Thyroid gland (tissue), 4 donors: Measurements from ENCODE around the gene SLC35B4. TPM values are rescaled to one million over a fixed set of nuclear protein-coding genes. Genes with fewer than 3 reads are reported as not detected.

Experiments used
- DNase-seq, 2 donors: peaks; one replicate each; pipeline ENCODE4 v3.0.0-alpha.2; 2019
- H3K27ac ChIP-seq, 3 donors: fragments of 200-600 bp; sonication (generic); 1 replicate in 2 of 3; 2 replicates in 1 of 3; pipeline ENCODE4 v1.5.1; 2016 to 2019; ENCODE audit warnings: mild to moderate bottlenecking in 1 of 3, moderate library complexity in 1 of 3
- H3K27me3 ChIP-seq: fragments of 200-600 bp; sonication (generic); one replicate; pipeline ENCODE4 v1.5.1; 2019
- H3K36me3 ChIP-seq, 2 donors: fragments of 200-600 bp; sonication (generic); one replicate each; pipeline ENCODE4 v1.5.1; 2016 to 2019
- H3K4me1 ChIP-seq, 2 donors: fragments of 200-600 bp; sonication (generic); one replicate each; pipeline ENCODE4 v1.5.1; 2017 to 2019
- H3K4me3 ChIP-seq, 3 donors: fragments of 200-600 bp; sonication (generic); replicated peaks in 1 of 3; 1 replicate in 2 of 3; 2 replicates in 1 of 3; pipeline ENCODE4 v1.5.1; 2016; ENCODE audit warnings: mild to moderate bottlenecking in 1 of 3
- H3K9me3 ChIP-seq: fragments of 200-600 bp; sonication (generic); one replicate; pipeline ENCODE4 v1.5.1; 2017
- CTCF ChIP-seq, 6 experiments: fragments of 200-600 bp in 3 of 6; fragments of 450-650 bp in 3 of 6; sonication (generic) in 3 of 6; IDR thresholded peaks; one replicate each; pipeline ENCODE4 v1.5.1; 2016 to 2019; ENCODE audit warnings: antibody characterized with exemption in 6 of 6, mild to moderate bottlenecking in 2 of 6, inconsistent platforms in 1 of 6, moderate library complexity in 1 of 6
- POLR2A ChIP-seq, 2 donors: fragments of 450-650 bp; IDR thresholded peaks; one replicate each; pipeline ENCODE4 v1.6.1; 2017; ENCODE audit warnings: antibody characterized with exemption in 2 of 2, mild to moderate bottlenecking in 2 of 2, moderate library complexity in 1 of 2
- WGBS, 2 donors: methylation state at CpG; one replicate each; pipeline ENCODE4 v1.1.5; 2017; 5-methylcytosine and 5-hydroxymethylcytosine counted together
- intact Hi-C: fragments of 100-400 bp; cut with DNase I; formaldehyde crosslinking; loops from one replicate; pipeline ENCODE4 v1.15.1; 2023
- total RNA-seq, 4 donors: library from RNA; depleted of rRNA; stranded (reverse); fragments of >200 nt; gene quantifications; one replicate each; pipeline ENCODE4 v1.2.3, GENCODE V29; 2016

SLC35B4 gene
- total RNA-seq, 4 donors from 2014 or later = 8.0 to 11.3 (median 8.9) TPM

DNA sequence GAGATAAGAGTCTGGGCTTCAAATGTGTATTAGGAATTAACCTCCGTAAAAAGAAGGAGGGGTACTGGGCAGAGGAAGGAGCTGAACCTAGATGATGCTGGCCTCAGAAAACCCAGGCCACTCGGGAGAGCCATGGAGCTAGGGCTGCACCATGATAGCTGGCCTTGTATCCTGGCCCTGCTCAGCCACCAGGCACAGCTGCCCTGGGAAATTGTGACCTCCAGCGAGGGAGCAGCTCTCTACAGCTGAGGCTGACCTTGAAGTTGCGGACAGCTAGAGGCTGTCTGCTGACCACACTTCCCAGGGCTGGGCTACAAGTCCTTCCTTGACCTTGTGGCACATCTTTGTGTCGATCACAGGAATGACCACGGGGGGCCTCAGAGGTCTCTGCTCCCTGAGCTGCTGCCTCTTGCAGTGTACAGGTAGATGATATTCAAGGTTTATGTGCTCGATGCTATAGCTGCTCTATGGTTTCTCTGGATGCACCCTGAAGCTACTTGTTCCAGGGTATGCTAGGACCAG is 38.3 kb upstream of the SLC35B4 start:
- TF ChIP-seq POLR2A (IDR thresholded peaks at IDR 0.05) (no peak), CTCF (IDR thresholded peaks at IDR 0.05) (no peak)
- Histone ChIP-seq H3K36me3 (no peaks in the 10 kb centered on the region), H3K4me1 (no peaks in the 10 kb centered on the region), H3K4me3 (no peak overlapping the region), H3K27ac (no peak overlapping the region), H3K9me3 (no peaks in the 10 kb centered on the region), H3K27me3 (no peaks in the 10 kb centered on the region)
- intact Hi-C loops = no loop called here
- no peak for DNase-seq
- WGBS, 2 donors = 61 to 80% methylated on average over 5 to 7 of the region's 7 CpGs

- 83 to 90% methylated on average over 4 of the region's 4 CpGs for WGBS, 2 donors
- no peaks in the 10 kb centered on the region for H3K36me3 ChIP-seq
- intact Hi-C loops = no loop called here
- no peak overlapping the region for H3K4me3 ChIP-seq
- no peak for DNase-seq
- TF ChIP-seq CTCF (IDR thresholded peaks at IDR 0.05) (no peak), POLR2A (IDR thresholded peaks at IDR 0.05) (no peak)
- H3K9me3 ChIP-seq = no peaks in the 10 kb centered on the region
- H3K27me3 ChIP-seq = no peaks in the 10 kb centered on the region
- H3K27ac ChIP-seq = no peak overlapping the region
- H3K4me1 ChIP-seq = no peaks in the 10 kb centered on the region
Measured at GRCh38 chr7:134353411-134353810, 36.7 kb upstream of the SLC35B4 start.

DNA sequence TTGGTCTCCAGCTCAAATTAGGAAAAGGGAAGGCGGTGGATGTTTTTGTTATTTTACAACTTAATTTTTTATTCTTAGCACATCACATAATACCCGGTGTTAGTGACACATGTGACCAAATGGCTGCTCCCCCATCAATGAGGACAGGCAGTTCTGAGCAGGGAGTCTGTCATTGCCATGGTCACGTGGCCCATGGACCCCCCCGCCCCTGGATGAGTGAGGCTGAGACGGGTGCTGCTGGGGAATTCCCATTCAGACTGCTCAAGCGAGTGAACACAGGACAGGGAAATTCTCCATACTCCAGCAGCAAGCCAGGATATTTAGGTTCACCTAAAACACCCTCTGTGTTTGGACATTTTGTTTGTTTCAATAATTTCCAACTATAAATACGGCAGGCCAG is 34.7 kb upstream of the SLC35B4 start:
- H3K36me3 ChIP-seq = no peaks in the 10 kb centered on the region
- WGBS, 2 donors = 37 to 39% methylated on average over 7 of the region's 7 CpGs
- no peaks in the 10 kb centered on the region for H3K27me3 ChIP-seq
- no peaks in the 10 kb centered on the region for H3K9me3 ChIP-seq
- TF ChIP-seq POLR2A (IDR thresholded peaks at IDR 0.05) (no peak), CTCF (IDR thresholded peaks at IDR 0.05) (no peak)
- DNase-seq = peak; percentile 33 to 58
- H3K4me1 ChIP-seq = no peaks in the 10 kb centered on the region
- intact Hi-C loops = no loop called here
- no peak overlapping the region for H3K27ac ChIP-seq
- no peak overlapping the region for H3K4me3 ChIP-seq

GRCh38 chr7:134350709-134351108 is 34.0 kb upstream of the SLC35B4 start:
- Histone ChIP-seq H3K36me3 (no peaks in the 10 kb centered on the region), H3K27ac (no peak overlapping the region), H3K27me3 (no peaks in the 10 kb centered on the region), H3K9me3 (no peaks in the 10 kb centered on the region), H3K4me1 (no peaks in the 10 kb centered on the region), H3K4me3 (no peak overlapping the region)
- WGBS, 2 donors = 35 to 54% methylated on average over 1 of the region's 1 CpG
- DNase-seq = no peak
- no peak for TF ChIP-seq POLR2A (IDR thresholded peaks at IDR 0.05)
- no peak for TF ChIP-seq CTCF (IDR thresholded peaks at IDR 0.05)
- intact Hi-C loops = no loop called here

- Histone ChIP-seq H3K36me3 (no peaks in the 10 kb centered on the region), H3K9me3 (no peaks in the 10 kb centered on the region), H3K27me3 (no peaks in the 10 kb centered on the region), H3K4me3 (no peak overlapping the region), H3K27ac (no peak overlapping the region), H3K4me1 (no peaks in the 10 kb centered on the region)
- DNase-seq = no peak
- no peak for TF ChIP-seq CTCF (IDR thresholded peaks at IDR 0.05)
- TF ChIP-seq POLR2A (IDR thresholded peaks at IDR 0.05) = no peak
- 79 to 86% methylated on average over 5 of the region's 5 CpGs for WGBS, 2 donors
- intact Hi-C loops = no loop called here
Measured at GRCh38 chr7:134347567-134347966, 30.8 kb upstream of the SLC35B4 start.
